CD4-positive, CD25-positive, alpha-beta regulatory T cell (primary cell): ENCODE data around the gene CLN6. TPM values are rescaled to one million over a fixed set of nuclear protein-coding genes. Genes with fewer than 3 reads are reported as not detected.
"Not testable (repeated sequence)": the region's sequence is repeated elsewhere in the genome, so short reads cannot be mapped to it uniquely, and the experiment has no call there.

Experiments used
- ATAC-seq, 2 donors: fragments of 150-1000 bp; cut with Tn5 transposase; one replicate each; pipeline ENCODE4 v1.10.0; 2021; ENCODE audit warnings: low read depth in 2 of 2, moderate number of reproducible peaks in 2 of 2, moderate library complexity in 1 of 2
- DNase-seq, 3 donors: peaks; one replicate each; pipeline versions ENCODE4 v3.0.0 to v3.0.0-alpha.2; 2012 to 2022; ENCODE audit warnings: mixed read lengths in 1 of 3
- H3K27ac ChIP-seq: one replicate; pipeline ENCODE4 v1.7.0; 2013; ENCODE audit warnings: mild to moderate bottlenecking, low read length; ENCODE audit not compliant: insufficient read depth, poor library complexity, severe bottlenecking
- H3K27me3 ChIP-seq: one replicate; pipeline ENCODE4 v1.7.0; 2013; ENCODE audit warnings: low read length; ENCODE audit not compliant: control insufficient read depth, insufficient read depth
- H3K36me3 ChIP-seq: one replicate; pipeline ENCODE4 v1.7.0; 2013; ENCODE audit warnings: mild to moderate bottlenecking, low read length, moderate library complexity; ENCODE audit not compliant: control insufficient read depth, insufficient read depth
- H3K4me1 ChIP-seq: 2 replicates; pipeline ENCODE4 v1.7.0; 2013; ENCODE audit warnings: mild to moderate bottlenecking, low read length; ENCODE audit not compliant: insufficient read depth, control insufficient read depth, poor library complexity, severe bottlenecking
- H3K4me3 ChIP-seq: one replicate; pipeline ENCODE4 v1.7.0; 2013; ENCODE audit warnings: low read depth, mild to moderate bottlenecking, low read length, moderate library complexity
- H3K9me3 ChIP-seq, 2 experiments: 1 replicate in 1 of 2; 2 replicates in 1 of 2; pipeline ENCODE4 v1.7.0; 2013; ENCODE audit warnings: low read length in 2 of 2, mild to moderate bottlenecking in 1 of 2, moderate library complexity in 1 of 2; ENCODE audit not compliant: control insufficient read depth in 2 of 2
- H3K27ac Mint-ChIP-seq, 3 donors: one replicate each; pipeline ENCODE4 v1.8.0; 2020 to 2022; ENCODE audit warnings: mild to moderate bottlenecking in 3 of 3, mixed read lengths in 3 of 3, moderate library complexity in 2 of 3
- H3K27me3 Mint-ChIP-seq: one replicate; pipeline ENCODE4 v1.8.0; 2022; ENCODE audit warnings: mild to moderate bottlenecking, mixed read lengths
- H3K36me3 Mint-ChIP-seq: one replicate; pipeline ENCODE4 v1.8.0; 2020; ENCODE audit warnings: mixed read lengths
- H3K4me1 Mint-ChIP-seq, 4 donors: one replicate each; pipeline ENCODE4 v1.8.0; 2020 to 2022; ENCODE audit warnings: mixed read lengths in 4 of 4, mild to moderate bottlenecking in 1 of 4
- H3K4me3 Mint-ChIP-seq, 4 donors: one replicate each; pipeline ENCODE4 v1.8.0; 2020 to 2022; ENCODE audit warnings: mild to moderate bottlenecking in 4 of 4, mixed read lengths in 4 of 4, moderate library complexity in 3 of 4
- H3K9me3 Mint-ChIP-seq, 7 donors: one replicate each; pipeline ENCODE4 v1.8.0; 2020 to 2022; ENCODE audit warnings: mixed read lengths in 7 of 7, mild to moderate bottlenecking in 3 of 7, moderate library complexity in 2 of 7
- polyA plus RNA-seq, 4 donors: library from polyadenylated mRNA; unstranded; fragments of 300-500 nt; fragmentation: Illumina TruSeq; gene quantifications; one replicate each; pipeline ENCODE4 v1.2.3, GENCODE V29; 2021
- total RNA-seq: library from RNA; stranded (reverse); gene quantifications from one replicate; pipeline ENCODE4 v1.2.3, GENCODE V29; 2022

The CLN6 gene
- total and polyA plus RNA-seq, 5 donors from 2014 or later: 1.4 to 14.2 (median 1.6) TPM

DNA sequence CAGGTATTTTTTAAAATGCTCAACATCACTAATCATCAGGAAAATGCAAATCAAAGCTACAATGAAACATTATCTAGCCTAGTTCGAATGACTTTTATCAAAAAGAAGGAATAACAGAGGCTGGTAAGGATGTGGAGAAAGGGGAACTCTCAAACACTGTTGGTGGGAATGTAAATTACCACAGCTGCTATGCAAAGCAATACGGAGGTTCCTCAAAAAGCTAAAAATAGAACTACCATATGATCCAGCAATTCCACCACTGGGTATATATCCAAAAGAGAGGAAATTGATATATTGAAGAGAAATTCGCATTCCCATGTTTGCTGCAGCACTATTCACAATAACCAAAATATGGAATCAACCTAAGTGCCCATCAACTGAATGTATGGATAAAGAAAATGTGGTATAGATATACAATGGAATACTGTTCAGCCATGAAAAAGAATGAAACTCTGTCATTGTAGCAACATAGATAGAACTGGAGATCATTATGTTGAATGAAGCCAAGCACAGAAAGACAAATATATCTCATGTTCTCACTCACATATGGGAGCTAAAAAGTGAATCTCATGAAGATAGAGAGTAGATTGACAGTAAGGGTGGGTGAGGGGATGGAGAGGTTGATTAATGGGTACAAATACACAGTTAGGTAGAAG is 19.7 kb upstream of the CLN6 start:
- DNase-seq (no peak), ATAC-seq (no peak)
- Mint-ChIP-seq H3K27me3 (peaks cover 40% of the 10 kb centered on the region), H3K4me1 (peaks cover 0 to 6% (median 0%) of the 10 kb centered on the region in 4 donors), H3K9me3 (peaks cover 0 to 11% (median 1%) of the 10 kb centered on the region in 7 donors), H3K27ac (no peak overlapping the region), H3K4me3 (no peak overlapping the region), H3K36me3 (no peaks in the 10 kb centered on the region)
- Histone ChIP-seq H3K36me3 (no peaks in the 10 kb centered on the region), H3K4me1 (no peaks in the 10 kb centered on the region), H3K27me3 (peaks cover 1% of the 10 kb centered on the region), H3K27ac (no peak overlapping the region), H3K9me3 (peaks cover 9% of the 10 kb centered on the region in 2 experiments), H3K4me3 (no peak overlapping the region)

DNA sequence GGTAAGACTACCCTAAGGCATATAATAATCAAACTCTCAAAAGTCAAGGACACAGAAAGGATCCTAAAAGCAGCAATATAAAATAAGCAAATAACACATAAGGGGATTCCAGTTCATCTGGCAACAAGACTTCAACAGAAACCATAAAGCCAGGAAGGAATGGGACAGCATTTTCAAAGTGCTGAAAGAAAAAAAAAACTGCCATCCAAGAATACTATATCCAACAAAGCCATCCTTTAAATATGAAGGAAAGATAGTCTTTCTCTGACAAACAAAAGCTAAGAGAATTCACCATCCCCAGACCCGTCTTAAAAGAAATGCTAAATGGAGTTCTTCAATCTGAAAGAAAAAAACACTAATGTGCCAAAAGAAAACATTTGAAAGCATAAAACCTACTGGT is 14.7 kb upstream of the CLN6 start:
- no peak for DNase-seq
- no peak for ATAC-seq
- Mint-ChIP-seq H3K9me3 (peaks cover 0 to 25% (median 7%) of the 10 kb centered on the region in 7 donors), H3K36me3 (no peaks in the 10 kb centered on the region), H3K4me1 (no peaks in the 10 kb centered on the region), H3K4me3 (no peak overlapping the region), H3K27ac (no peak overlapping the region), H3K27me3 (peaks cover 45% of the 10 kb centered on the region)
- Histone ChIP-seq H3K9me3 (peaks cover 12 to 18% of the 10 kb centered on the region in 2 experiments), H3K36me3 (no peaks in the 10 kb centered on the region), H3K27ac (no peak overlapping the region), H3K27me3 (no peaks in the 10 kb centered on the region), H3K4me3 (no peak overlapping the region), H3K4me1 (no peaks in the 10 kb centered on the region)

DNA sequence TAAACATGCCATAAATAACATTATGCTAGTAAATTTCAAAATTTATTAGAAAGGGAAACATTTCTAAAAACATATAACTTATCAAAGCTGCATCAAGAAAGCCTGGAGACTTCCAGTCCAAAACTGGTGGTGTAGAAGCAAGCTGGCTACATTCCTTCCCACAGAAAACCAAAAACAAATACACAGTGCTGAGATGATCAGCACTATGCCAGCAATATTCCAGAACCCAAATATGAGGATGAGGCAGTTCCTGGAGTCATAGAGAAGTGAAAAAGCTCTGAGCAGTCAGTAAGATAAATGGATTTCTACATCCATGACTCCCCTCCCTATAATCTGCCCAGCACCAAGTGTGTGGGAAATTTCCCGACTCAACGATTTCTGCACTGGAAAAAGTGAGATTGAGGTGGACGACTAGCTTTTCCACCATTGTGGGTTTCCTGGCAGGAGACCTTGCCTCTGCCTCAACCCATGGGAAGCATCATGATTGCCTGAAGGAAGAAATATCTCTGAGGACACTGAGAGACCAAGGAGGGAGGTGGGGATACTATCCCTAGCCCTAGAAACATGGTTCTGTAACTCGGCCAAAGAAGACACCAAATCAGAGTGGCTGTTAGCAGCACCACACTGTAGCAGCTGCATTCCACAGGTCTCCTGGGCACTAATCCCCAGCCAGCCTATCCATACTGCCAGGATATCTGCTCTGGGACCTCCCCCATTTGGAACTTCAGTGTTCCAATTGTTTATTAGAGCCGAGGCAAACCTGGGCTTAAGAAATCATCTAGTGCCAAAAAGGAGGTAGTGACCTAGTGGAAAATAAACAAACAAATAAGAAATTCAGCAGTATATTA is 11.8 kb upstream of the CLN6 start:
- H3K27ac Mint-ChIP-seq: no peak overlapping the region
- H3K9me3 Mint-ChIP-seq: peaks cover 0 to 25% (median 6%) of the 10 kb centered on the region in 7 donors

GRCh38 chr15:68239025-68239424 is 9.5 kb upstream of the CLN6 start:
- no peaks in the 10 kb centered on the region for H3K36me3 Mint-ChIP-seq
- H3K4me1 ChIP-seq: no peaks in the 10 kb centered on the region

More for the DNA sequence above, 11.8 kb upstream of the CLN6 start:
- no peak overlapping the region for H3K27ac ChIP-seq
- Mint-ChIP-seq H3K36me3 (no peaks in the 10 kb centered on the region), H3K4me1 (no peaks in the 10 kb centered on the region), H3K4me3 (no peak overlapping the region), H3K27me3 (peaks cover 32% of the 10 kb centered on the region)
- peaks cover 12 to 18% of the 10 kb centered on the region in 2 experiments for H3K9me3 ChIP-seq
- DNase-seq: no peak
- H3K27me3 ChIP-seq: no peaks in the 10 kb centered on the region
- H3K4me3 ChIP-seq: no peak overlapping the region
- no peaks in the 10 kb centered on the region for H3K36me3 ChIP-seq
- no peaks in the 10 kb centered on the region for H3K4me1 ChIP-seq
- ATAC-seq: no peak

GRCh38 chr15:68235022-68235421 is 5.5 kb upstream of the CLN6 start:
- H3K9me3 Mint-ChIP-seq: no peaks in the 10 kb centered on the region
- H3K36me3 Mint-ChIP-seq: no peaks in the 10 kb centered on the region
- H3K9me3 ChIP-seq: no peaks in the 10 kb centered on the region
- no peak overlapping the region for H3K27ac Mint-ChIP-seq
- no peak overlapping the region for H3K4me3 ChIP-seq
- H3K36me3 ChIP-seq: no peaks in the 10 kb centered on the region
- H3K4me3 Mint-ChIP-seq: no peak overlapping the region
- no peaks in the 10 kb centered on the region for H3K27me3 ChIP-seq
- peaks cover 21% of the 10 kb centered on the region for H3K27me3 Mint-ChIP-seq
- DNase-seq: no peak
- H3K4me1 ChIP-seq: peaks cover 4% of the 10 kb centered on the region
- no peak overlapping the region for H3K27ac ChIP-seq
- H3K4me1 Mint-ChIP-seq: peaks cover 0 to 10% (median 3%) of the 10 kb centered on the region in 4 donors
- ATAC-seq: no peak

More at GRCh38 chr15:68239025-68239424, 9.5 kb upstream of the CLN6 start:
- Mint-ChIP-seq H3K4me1 (no peaks in the 10 kb centered on the region), H3K4me3 (no peak overlapping the region), H3K9me3 (peaks cover 0 to 17% (median 2%) of the 10 kb centered on the region in 7 donors), H3K27ac (no peak overlapping the region), H3K27me3 (peaks cover 24% of the 10 kb centered on the region)
- Histone ChIP-seq H3K4me3 (no peak overlapping the region), H3K36me3 (no peaks in the 10 kb centered on the region), H3K27me3 (no peaks in the 10 kb centered on the region), H3K9me3 (peaks cover 1 to 8% of the 10 kb centered on the region in 2 experiments), H3K27ac (no peak overlapping the region)
- ATAC-seq (no peak), DNase-seq (no peak)

GRCh38 chr15:68234520-68234919 is 5.0 kb upstream of the CLN6 start:
- DNase-seq, H3K9me3 Mint-ChIP-seq: not testable (repeated sequence)
- H3K27me3 Mint-ChIP-seq: peaks cover 21% of the 10 kb centered on the region

GRCh38 chr15:68234060-68234459 is 4.5 kb upstream of the CLN6 start:
- ATAC-seq (no peak), DNase-seq (no peak)
- Histone ChIP-seq H3K27ac (no peak overlapping the region), H3K4me3 (no peak overlapping the region), H3K36me3 (no peaks in the 10 kb centered on the region), H3K4me1 (peaks cover 8% of the 10 kb centered on the region), H3K9me3 (no peaks in the 10 kb centered on the region), H3K27me3 (no peaks in the 10 kb centered on the region)
- no peaks in the 10 kb centered on the region for H3K9me3 Mint-ChIP-seq
- peak overlapping the region in 1 of 3 donors; percentile 32 for H3K27ac Mint-ChIP-seq
- H3K36me3 Mint-ChIP-seq: no peaks in the 10 kb centered on the region
- H3K4me3 Mint-ChIP-seq: peak overlapping the region in 1 of 4 donors; percentile 44
- peaks cover 21% of the 10 kb centered on the region for H3K27me3 Mint-ChIP-seq
- H3K4me1 Mint-ChIP-seq: peaks cover 0 to 13% (median 6%) of the 10 kb centered on the region in 4 donors

More at GRCh38 chr15:68234520-68234919, 5.0 kb upstream of the CLN6 start:
- not testable (repeated sequence) for H3K9me3 ChIP-seq, H3K27ac Mint-ChIP-seq, H3K27me3 ChIP-seq, ATAC-seq, H3K4me3 ChIP-seq, H3K4me1 ChIP-seq, H3K27ac ChIP-seq, H3K36me3 ChIP-seq, H3K36me3 Mint-ChIP-seq
- peaks cover 0 to 13% (median 6%) of the 10 kb centered on the region in 4 donors for H3K4me1 Mint-ChIP-seq
- peak overlapping the region in 1 of 4 donors; percentile 11 for H3K4me3 Mint-ChIP-seq
